HG02678 (cell line): Measurements from ENCODE around the gene MRPL50.
A peak's percentile ranks its signal among the peaks of the same experiment; 100 is the strongest.
"Not testable (repeated sequence)": the region's sequence is repeated elsewhere in the genome, so short reads cannot be mapped to it uniquely, and the experiment has no call there.

Experiments used
- ATAC-seq: cut with Tn5 transposase; IDR thresholded peaks from one replicate; pipeline ENCODE4 v1.9.1; 2021; ENCODE audit warnings: mild to moderate bottlenecking, moderate library complexity; ENCODE audit not compliant: unreplicated experiment

The MRPL50 gene

DNA sequence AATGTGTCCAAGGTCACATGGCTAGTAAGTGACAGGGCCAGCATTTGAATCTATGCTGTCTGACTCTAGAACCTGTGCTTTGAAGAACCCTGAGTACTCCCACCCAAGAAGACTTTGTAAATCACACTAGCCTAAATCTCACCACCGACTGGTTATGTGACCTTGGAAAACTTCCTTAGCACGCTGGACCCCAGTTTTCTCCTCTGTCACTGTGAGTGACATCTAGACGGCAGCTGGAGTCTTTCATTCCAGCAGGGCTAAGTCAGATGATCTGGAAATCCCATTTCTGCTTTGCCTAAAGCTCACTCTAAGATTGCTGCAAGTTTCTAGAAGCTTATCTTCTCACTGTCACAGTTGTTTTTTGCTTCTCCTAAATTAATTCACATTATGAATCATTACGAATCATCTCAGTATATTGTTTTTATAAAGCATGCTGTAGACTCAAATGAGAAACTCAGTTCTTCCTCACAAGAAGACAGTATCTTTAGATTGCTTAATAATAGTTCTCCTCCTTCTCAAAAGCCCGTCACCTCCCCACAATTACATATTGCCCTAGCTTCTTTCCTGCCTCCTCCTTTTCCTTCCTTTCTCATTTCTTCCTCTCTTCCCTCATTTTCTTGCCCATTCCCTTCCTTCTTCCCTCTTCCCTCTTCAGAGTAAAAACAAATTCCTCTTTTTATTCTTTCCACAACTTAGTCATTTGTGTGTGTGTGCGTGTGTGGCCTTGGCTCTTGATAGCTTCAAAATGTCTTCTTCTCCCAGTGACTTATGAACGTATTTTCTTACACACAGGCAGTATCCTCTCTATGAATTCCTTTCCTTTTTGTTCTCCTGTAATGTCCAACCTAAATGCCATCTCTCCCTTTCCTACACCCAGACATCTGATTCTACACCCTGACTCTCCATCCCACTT is 20.4 kb upstream of the MRPL50 start:
- no peak for ATAC-seq

GRCh38 chr9:101417977-101418376 is 19.6 kb upstream of the MRPL50 start:
- no peak for ATAC-seq

DNA sequence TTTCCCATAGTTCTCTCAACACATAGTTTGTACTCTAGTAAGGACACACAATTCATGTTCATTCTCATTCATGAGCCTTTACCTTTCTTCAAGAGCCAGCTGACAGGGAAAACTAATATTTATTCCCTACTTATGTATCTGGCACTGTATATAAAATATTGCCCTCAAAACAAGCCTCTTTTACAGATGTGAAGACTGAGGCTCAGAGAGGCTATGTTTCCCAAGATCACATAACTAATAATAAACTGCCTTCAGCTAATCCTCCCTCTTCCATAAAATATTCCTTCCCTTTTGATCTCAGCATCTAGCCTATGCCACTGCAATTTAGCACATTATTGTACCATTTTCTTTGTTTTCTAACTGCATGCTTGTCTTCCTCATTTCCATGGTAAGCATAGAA is 19.0 kb upstream of the MRPL50 start:
- ATAC-seq, result no peak

- ATAC-seq, result no peak
These were observed 17.2 kb upstream of the MRPL50 start for GRCh38 chr9:101415578-101415977.

- no peak for ATAC-seq
These were observed 16.4 kb upstream of the MRPL50 start for GRCh38 chr9:101414839-101415238.

DNA sequence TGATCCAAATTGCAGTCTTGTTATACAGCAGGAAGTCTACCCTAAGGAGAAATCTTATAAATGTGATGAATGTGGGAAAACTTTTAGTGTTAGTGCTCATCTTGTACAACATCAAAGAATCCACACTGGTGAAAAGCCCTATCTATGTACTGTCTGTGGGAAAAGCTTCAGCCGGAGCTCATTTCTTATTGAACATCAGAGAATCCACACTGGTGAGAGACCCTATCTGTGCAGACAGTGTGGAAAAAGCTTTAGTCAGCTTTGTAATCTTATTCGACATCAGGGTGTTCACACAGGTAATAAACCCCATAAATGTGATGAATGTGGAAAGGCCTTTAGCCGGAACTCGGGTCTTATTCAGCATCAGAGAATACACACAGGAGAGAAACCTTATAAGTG is 10.7 kb upstream of the MRPL50 start:
- no peak for ATAC-seq

DNA sequence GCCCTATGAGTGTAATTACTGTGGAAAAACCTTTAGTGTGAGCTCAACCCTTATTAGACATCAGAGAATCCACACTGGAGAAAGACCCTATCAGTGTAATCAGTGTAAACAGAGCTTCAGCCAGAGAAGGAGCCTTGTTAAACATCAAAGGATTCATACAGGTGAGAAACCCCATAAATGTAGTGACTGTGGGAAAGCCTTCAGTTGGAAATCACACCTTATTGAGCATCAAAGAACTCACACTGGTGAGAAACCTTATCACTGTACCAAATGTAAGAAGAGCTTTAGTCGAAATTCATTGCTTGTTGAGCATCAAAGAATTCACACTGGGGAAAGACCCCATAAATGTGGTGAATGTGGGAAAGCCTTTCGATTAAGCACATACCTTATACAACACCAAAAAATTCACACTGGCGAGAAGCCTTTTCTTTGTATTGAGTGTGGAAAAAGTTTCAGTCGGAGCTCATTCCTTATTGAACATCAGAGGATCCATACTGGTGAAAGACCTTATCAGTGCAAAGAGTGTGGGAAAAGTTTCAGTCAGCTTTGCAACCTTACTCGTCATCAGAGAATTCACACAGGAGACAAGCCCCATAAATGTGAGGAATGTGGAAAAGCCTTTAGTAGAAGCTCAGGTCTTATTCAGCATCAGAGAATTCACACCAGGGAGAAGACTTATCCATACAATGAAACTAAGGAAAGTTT is 10.1 kb upstream of the MRPL50 start:
- no peak for ATAC-seq

DNA sequence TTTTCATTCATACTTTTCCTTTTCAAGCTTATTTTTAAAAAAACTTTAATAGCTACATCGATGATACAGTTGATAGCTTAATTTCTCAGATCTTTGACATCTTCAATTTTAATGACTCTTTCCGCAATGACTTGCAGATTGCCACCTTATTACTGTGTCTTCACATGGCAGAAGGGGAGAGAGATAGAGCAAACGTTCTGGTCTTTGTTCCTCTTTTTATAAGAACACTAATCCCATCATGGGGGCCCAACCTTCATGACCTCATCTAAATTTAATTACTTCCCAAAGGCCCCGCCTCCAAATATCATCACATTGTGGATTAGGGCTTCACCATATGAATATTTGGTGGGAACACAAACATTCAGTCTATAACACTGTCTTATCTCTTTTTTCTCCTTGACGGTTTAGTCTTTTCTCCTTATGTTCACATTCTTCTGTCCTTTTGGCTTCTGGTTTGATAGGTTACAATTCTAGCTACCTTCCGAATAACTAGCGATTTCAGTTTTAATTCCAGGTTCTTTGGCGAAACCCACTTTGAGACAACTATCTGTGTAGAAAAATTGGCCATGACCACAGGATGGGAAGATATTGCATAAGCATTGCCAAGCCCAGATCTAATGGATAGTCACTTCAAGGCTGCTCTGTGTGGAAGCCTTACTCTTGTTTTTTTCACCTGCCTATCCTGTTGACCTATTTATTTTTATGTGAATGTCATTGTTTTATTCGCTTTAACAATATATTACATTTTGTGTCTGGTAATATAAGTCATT is 5.3 kb upstream of the MRPL50 start:
- ATAC-seq, result no peak

DNA sequence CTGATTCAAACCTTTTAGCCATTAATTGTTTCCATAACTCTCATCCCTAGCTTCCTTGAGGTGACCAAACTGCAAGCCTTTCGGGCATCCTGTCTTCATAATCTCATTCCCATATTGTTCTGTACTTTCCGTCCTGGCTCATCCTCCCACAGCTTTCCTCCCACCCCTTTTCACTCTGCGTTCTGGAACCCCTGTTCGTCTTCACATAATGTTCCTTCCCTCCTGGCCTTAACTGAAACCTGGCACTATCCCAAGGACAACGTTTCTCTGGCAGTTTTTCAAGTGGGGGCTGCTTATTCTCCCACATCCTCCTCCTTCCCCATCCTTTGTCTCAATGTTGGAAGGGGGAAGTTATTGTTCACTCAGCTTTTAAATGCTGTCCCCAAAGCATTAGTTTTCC is 1.7 kb upstream of the MRPL50 start:
- no peak for ATAC-seq

DNA sequence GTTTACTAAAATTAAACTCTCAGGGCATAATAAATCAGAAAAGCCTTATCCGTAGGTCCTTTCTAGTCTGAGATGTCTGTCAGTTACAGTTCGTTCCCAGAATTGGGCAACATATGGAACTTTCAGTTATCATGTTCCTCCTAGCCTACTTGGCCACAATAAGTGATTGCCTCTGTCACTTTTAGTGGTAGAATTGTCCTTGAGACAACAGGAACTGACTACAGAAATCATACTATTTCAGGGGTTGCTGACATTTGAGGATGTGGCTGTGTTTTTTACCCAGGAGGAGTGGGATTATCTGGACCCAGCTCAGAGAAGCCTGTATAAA is 1.2 kb upstream of the MRPL50 start:
- no peak for ATAC-seq

DNA sequence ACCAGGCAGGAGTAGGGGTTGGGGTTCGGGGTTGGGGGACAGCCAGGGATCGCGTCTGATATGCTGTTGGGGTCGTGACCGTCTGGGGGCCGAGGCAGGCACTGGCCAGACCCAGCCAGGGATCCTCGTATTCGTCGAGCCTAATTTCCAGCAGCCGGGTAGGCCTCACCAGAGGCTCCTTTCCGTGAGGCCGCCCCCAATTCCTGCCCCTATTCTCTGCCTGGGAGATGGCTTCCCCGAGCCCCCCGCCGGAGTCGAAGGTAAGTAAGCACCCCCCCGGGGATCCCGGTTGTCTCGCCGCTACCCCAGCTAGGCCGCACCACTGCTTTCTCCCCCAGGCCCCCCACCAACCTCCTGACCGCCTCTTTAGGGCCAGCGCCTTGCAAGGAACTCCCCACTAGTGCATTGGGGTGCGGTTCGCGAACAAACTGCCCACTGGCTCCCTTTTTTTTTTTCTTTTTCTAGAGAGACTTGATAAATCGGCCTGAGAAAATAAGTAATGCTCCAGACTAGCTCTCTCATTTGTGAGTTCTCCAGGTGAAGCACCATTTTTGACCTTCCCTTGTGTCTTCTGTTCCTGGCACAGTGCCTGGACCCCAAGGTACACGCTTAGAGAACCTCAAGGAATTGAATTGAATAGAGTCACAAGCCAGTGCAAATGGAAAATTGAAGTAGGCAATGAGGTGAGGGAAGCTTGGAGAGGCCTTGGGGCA is 668 bp upstream of the MRPL50 start:
- no peak for ATAC-seq

DNA sequence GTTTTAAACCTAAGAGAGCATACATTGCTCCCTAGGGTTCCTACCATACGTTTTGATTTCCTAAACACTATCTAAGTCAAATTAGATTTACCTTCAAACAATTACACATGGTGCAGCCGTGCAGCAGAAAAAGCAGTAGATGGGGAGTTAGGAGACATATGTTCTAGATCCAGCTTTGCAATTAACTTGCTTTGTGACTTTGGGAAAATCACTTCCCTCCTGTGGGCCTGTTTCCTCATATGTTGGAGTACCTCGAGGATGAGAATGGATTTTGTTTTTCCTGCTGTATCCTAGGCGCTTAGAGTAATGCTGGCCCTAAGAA is 711 bp downstream of the MRPL50 start:
- no peak for ATAC-seq

- ATAC-seq, result no peak
These were observed 3.7 kb downstream of the MRPL50 start for GRCh38 chr9:101394687-101395086.

GRCh38 chr9:101393135-101393534 is 5.3 kb downstream of the MRPL50 start:
- no peak for ATAC-seq

DNA sequence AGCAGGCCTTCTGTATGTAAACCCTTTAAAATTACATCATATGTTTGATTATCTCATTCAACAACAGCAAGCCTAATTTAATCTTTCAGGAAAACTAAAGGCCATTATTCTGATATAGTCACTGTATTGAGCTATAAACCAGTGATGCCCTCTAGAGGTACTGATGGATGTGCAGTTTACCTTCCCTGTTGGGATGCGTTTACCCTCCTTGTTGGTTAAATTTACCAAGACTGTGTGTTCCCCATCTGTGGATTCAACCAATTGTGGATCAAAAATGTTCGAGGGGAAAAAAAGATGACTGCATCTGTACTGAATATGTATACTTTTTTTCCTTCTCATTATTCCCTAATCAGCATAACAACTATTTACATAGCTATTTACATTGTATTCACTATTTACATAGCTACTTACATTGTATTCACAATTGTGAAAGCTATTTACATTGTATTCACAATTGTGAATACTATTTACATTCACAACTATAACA is 9.9 kb downstream of the MRPL50 start:
- no peak for ATAC-seq

- peak; percentile 82 for ATAC-seq
These were observed 10.4 kb downstream of the MRPL50 start for GRCh38 chr9:101387871-101388506.

DNA sequence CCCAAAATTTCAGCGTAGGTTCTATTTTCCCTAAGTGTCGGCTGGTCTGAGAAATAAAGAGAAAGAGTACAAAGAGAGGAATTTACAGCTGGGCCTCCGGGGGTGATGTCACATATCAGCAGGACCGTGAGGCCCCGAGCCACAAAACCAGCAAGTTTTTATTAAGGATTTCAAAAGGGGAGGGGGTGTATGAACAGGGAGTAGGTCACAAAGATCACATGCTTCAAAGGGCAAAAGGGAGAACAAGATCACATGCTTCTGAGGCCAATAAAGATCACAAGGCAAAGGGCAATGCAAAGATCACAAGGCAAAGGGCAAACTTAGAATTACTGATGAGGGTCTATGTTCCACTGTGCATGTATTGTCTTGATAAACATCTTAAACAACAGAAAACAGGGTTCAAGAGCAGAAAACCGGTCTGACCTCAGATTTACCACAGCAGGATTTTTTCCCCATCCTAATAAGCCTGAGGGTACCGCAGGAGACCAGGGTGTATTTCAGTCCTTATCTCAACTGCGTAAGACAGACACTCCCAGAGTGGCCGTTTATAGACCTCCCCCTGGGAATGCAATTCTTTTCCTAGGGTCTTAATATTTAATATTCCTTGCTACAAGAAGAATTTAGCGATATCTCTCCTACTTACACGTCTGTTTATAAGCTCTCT is 13.4 kb downstream of the MRPL50 start, which contains the start of gene BAAT:
Gene BAAT (minus strand): TSS at position 134 of the 664 bp plus-strand sequence. CDS start 13,602 bp downstream, outside the sequence.
- ATAC-seq, result not testable (repeated sequence)

- no peak for ATAC-seq
These were observed 15.1 kb downstream of the MRPL50 start for GRCh38 chr9:101383361-101383760.

GRCh38 chr9:101381833-101382342 is 16.5 kb downstream of the MRPL50 start:
- ATAC-seq, result no peak

DNA sequence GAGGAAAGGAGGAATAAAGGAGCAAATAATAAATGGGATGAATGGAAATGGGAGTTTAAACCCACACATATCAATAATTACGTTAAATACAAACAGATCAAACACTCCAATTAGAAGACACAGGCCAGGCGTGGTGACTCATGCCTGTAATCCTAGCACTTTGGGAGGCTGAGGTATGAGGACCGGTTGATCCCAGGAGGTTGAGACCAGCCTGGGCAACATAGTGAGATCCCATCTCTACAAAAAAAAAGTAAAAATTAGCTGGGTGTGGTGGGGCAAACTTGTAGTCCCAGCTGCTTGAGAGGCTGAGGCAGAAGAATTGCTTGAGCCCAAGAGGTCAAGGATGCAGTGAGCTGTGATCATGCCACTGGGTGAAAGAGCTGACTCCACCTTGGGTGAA is 17.3 kb downstream of the MRPL50 start:
- no peak for ATAC-seq
